H1 (cell line): ENCODE measurements around the gene MYLK4.

Experiments used
- CBX5 ChIP-seq: fragments of 300-800, 300-1000 bp; sonication (generic); IDR thresholded peaks from 2 replicates; pipeline ENCODE4 v1.7.1; 2016; ENCODE audit warnings: antibody characterized with exemption, low read length, low read depth
- CREB1 ChIP-seq: IDR thresholded peaks from 2 replicates; pipeline ENCODE4 v1.6.1; 2012; ENCODE audit warnings: inconsistent platforms
- CTCF ChIP-seq, 3 experiments: IDR thresholded peaks; 1 replicate in 2 of 3; 2 replicates in 1 of 3; pipeline versions ENCODE4 v1.5.1 to v1.6.1; 2011; ENCODE audit warnings: low read length in 3 of 3, mild to moderate bottlenecking in 3 of 3, inconsistent platforms in 2 of 3, low read depth in 1 of 3, moderate library complexity in 1 of 3; ENCODE audit not compliant: insufficient read depth in 1 of 3; ENCODE audit errors: control extremely low read depth in 1 of 3
- EP300 ChIP-seq, 2 experiments: IDR thresholded peaks; 1 replicate in 1 of 2; 2 replicates in 1 of 2; pipeline ENCODE4 v1.6.1; 2011 to 2012; ENCODE audit warnings: low read depth in 2 of 2, low read length in 2 of 2, mild to moderate bottlenecking in 2 of 2, borderline replicate concordance in 1 of 2, inconsistent platforms in 1 of 2, moderate library complexity in 1 of 2
- FOSL1 ChIP-seq: IDR thresholded peaks from 2 replicates; pipeline ENCODE4 v1.6.1; 2011; ENCODE audit warnings: mild to moderate bottlenecking, low read depth, low read length, moderate library complexity; ENCODE audit not compliant: insufficient read depth
- GABPA ChIP-seq: IDR thresholded peaks from 2 replicates; pipeline ENCODE4 v1.6.1; 2011; ENCODE audit warnings: mild to moderate bottlenecking, low read length, moderate library complexity, borderline replicate concordance; ENCODE audit not compliant: insufficient read depth
- HDAC2 ChIP-seq, 2 experiments: fragments of 300-600 bp in 1 of 2; sonication (generic) in 1 of 2; IDR thresholded peaks; 2 replicates each; pipeline ENCODE4 v1.6.1; 2011 to 2012; ENCODE audit warnings: low read depth in 2 of 2, low read length in 2 of 2, mild to moderate bottlenecking in 2 of 2, moderate library complexity in 2 of 2, borderline replicate concordance in 1 of 2, inconsistent platforms in 1 of 2
- JUN ChIP-seq: IDR thresholded peaks from 2 replicates; pipeline ENCODE4 v1.6.1; 2011; ENCODE audit warnings: low read depth, mild to moderate bottlenecking, improper control_type of control experiment, low read length
- POLR2A ChIP-seq, 2 experiments: IDR thresholded peaks; 1 replicate in 1 of 2; 2 replicates in 1 of 2; pipeline ENCODE4 v1.6.1; 2011; ENCODE audit warnings: low read depth in 2 of 2, low read length in 2 of 2, mild to moderate bottlenecking in 2 of 2; ENCODE audit errors: control extremely low read depth in 1 of 2
- POLR2AphosphoS5 ChIP-seq: IDR thresholded peaks from 2 replicates; pipeline ENCODE4 v1.6.1; 2011; ENCODE audit warnings: low read depth, low read length
- SRF ChIP-seq: IDR thresholded peaks from 2 replicates; pipeline ENCODE4 v1.6.1; 2011; ENCODE audit warnings: mild to moderate bottlenecking, low read depth, low read length, moderate library complexity
- TAF1 ChIP-seq: IDR thresholded peaks from 2 replicates; pipeline ENCODE4 v1.6.1; 2011; ENCODE audit warnings: mild to moderate bottlenecking, low read depth, low read length
- TEAD4 ChIP-seq: IDR thresholded peaks from 2 replicates; pipeline ENCODE4 v1.6.1; 2012; ENCODE audit warnings: low read depth, low read length, inconsistent platforms, mixed read lengths

DNA sequence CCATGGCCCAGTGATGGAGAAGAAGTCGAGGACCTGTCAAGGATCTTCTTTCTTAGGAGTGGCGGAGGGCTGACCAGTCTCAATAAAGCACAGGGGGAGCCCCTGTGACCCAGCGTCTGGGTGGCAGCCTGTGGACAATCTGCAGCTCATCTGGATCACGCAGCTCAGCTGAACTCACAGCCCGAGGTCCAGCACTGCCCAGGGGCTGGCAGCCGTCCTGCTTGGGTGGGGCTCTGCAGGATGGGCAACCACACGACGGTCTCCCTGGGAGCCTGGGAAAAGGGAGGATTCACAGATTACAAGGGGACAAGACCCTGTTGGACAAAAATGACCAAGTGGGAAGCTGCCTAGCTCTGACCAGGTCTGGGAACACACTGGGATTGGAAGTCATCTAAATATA is 110.8 kb downstream of the MYLK4 start:
- no peak for TF ChIP-seq CREB1
- TF ChIP-seq CTCF (IDR thresholded peaks at IDR 0.05; ENCODE audit: control extremely low read depth in 1 of 3, insufficient read depth in 1 of 3, low read depth in 1 of 3, low read length in 3 of 3): no peak
- no peak for TF ChIP-seq FOSL1
- no peak for TF ChIP-seq POLR2A (IDR thresholded peaks at IDR 0.05; ENCODE audit: control extremely low read depth in 1 of 2, low read depth in 2 of 2, low read length in 2 of 2)
- TF ChIP-seq POLR2AphosphoS5: no peak
- TF ChIP-seq HDAC2 (IDR thresholded peaks at IDR 0.05; ENCODE audit: borderline replicate concordance in 1 of 2, low read depth in 2 of 2, low read length in 2 of 2): no peak
- no peak for TF ChIP-seq TEAD4
- no peak for TF ChIP-seq JUN
- TF ChIP-seq EP300 (IDR thresholded peaks at IDR 0.05; ENCODE audit: borderline replicate concordance in 1 of 2, low read depth in 2 of 2, low read length in 2 of 2): no peak
- no peak for TF ChIP-seq CBX5
- TF ChIP-seq TAF1: no peak
- TF ChIP-seq GABPA: no peak
- no peak for TF ChIP-seq SRF
